HepG2 (cell line): Measurements from ENCODE around the gene CADPS2. TPM values are rescaled to one million over a fixed set of nuclear protein-coding genes. Genes with fewer than 3 reads are reported as not detected.

Experiments used
- ATAC-seq: fragments of 200-7000 bp; cut with Tn5 transposase; 3 replicates; pipeline ENCODE4 v1.9.1; 2020; ENCODE audit warnings: mild to moderate bottlenecking, moderate library complexity
- BruUV-seq: library from RNA; stranded (reverse); fragments of 400-500 nt; replicated peaks from 2 replicates; lab custom pipeline; 2021; lab: Mats Ljungman, UMichigan
- CTCF ChIA-PET: fragments of 300-600 bp; formaldehyde crosslinking; extraction: SDS; loops from one replicate; lab custom pipeline; 2021; ENCODE audit warnings: low total read pairs, inconsistent platforms, low intra/inter-chr PET ratio; lab: Yijun Ruan, JAX
- POLR2A ChIA-PET: fragments of 350-600 bp; sonication (Branson Sonifier 250); formaldehyde crosslinking; loops from one replicate; lab custom pipeline; 2020; ENCODE audit warnings: antibody characterized with exemption, inconsistent platforms; lab: Yijun Ruan, JAX
- DNase-seq: peaks from one replicate; pipeline ENCODE4 v3.0.0-alpha.2; 2015; ENCODE audit warnings: low spot score
- FAIRE-seq: peaks from 3 replicates; lab custom pipeline; 2011; peaks lifted over from hg19 to GRCh38; lab: Jason Lieb, UNC
- H2AFZ ChIP-seq: one replicate; pipeline ENCODE4 v1.6.1; 2011; ENCODE audit warnings: low read length, inconsistent platforms
- H3K27ac ChIP-seq: fragments of 300-600 bp; 3 replicates; pipeline ENCODE4 v1.8.0; 2011; ENCODE audit warnings: mixed run types, mild to moderate bottlenecking, mixed read lengths, low read length, inconsistent platforms; ENCODE audit not compliant: insufficient read depth; ENCODE audit errors: extremely low read length
- H3K27me3 ChIP-seq, 2 experiments: fragments of 200-600 bp in 1 of 2; 2 replicates in 1 of 2; 3 replicates in 1 of 2; pipeline versions ENCODE4 v1.6.0 to v1.8.0; 2011; ENCODE audit warnings: low read length in 2 of 2, mild to moderate bottlenecking in 2 of 2, moderate library complexity in 2 of 2, inconsistent platforms in 1 of 2; ENCODE audit not compliant: insufficient read depth in 2 of 2, control insufficient read depth in 1 of 2
- H3K36me3 ChIP-seq, 2 experiments: fragments of 200-600 bp in 1 of 2; replicated peaks in 1 of 2; 2 replicates in 1 of 2; 3 replicates in 1 of 2; pipeline versions ENCODE4 v1.5.1 to v1.8.0; 2011; ENCODE audit warnings: low read length in 2 of 2, inconsistent platforms in 1 of 2; ENCODE audit not compliant: insufficient read depth in 2 of 2, control insufficient read depth in 1 of 2
- H3K4me1 ChIP-seq: 2 replicates; pipeline ENCODE4 v1.5.1; 2012; ENCODE audit warnings: low read length, inconsistent platforms; ENCODE audit not compliant: insufficient read depth
- H3K4me2 ChIP-seq: 2 replicates; pipeline ENCODE4 v1.6.0; 2011; ENCODE audit warnings: low read depth, low read length, inconsistent platforms
- H3K4me3 ChIP-seq, 3 experiments: fragments of 200-600 bp in 1 of 3; sonication (generic), shearing (Covaris generic) in 1 of 3; replicated peaks in 1 of 3; 2 replicates each; pipeline ENCODE4 v1.5.1; 2011 to 2016; ENCODE audit warnings: low read length in 3 of 3, inconsistent platforms in 2 of 3, low read depth in 2 of 3, mild to moderate bottlenecking in 2 of 3, control low read depth in 1 of 3, mixed read lengths in 1 of 3; ENCODE audit not compliant: insufficient read depth in 1 of 3
- H3K79me2 ChIP-seq: one replicate; pipeline ENCODE4 v1.6.1; 2011; ENCODE audit warnings: low read length, inconsistent platforms; ENCODE audit not compliant: insufficient read depth
- H3K9ac ChIP-seq: 2 replicates; pipeline ENCODE4 v1.6.0; 2011; ENCODE audit warnings: mild to moderate bottlenecking, low read depth, low read length, inconsistent platforms; ENCODE audit not compliant: insufficient read depth
- H3K9me3 ChIP-seq: 2 replicates; pipeline ENCODE4 v1.5.1; 2012; ENCODE audit warnings: mild to moderate bottlenecking, low read length
- H4K20me1 ChIP-seq: 2 replicates; pipeline ENCODE4 v1.6.0; 2011; ENCODE audit warnings: inconsistent platforms, mild to moderate bottlenecking, low read length, moderate library complexity; ENCODE audit not compliant: insufficient read depth
- BCL6 ChIP-seq: IDR thresholded peaks from 2 replicates; pipeline ENCODE4 v1.6.1; 2016; ENCODE audit warnings: missing genetic modification reagents, missing compliant biosample characterization
- FOXC1 ChIP-seq: sonication (generic); formaldehyde crosslinking; IDR thresholded peaks from 2 replicates; pipeline ENCODE4 v1.8.0; 2022; ENCODE audit warnings: mild to moderate bottlenecking, missing genetic modification reagents, borderline replicate concordance
- GLMP ChIP-seq: sonication (generic); formaldehyde crosslinking; IDR thresholded peaks from 2 replicates; pipeline ENCODE4 v1.9.0; 2021; ENCODE audit warnings: missing genetic modification reagents, mild to moderate bottlenecking, borderline replicate concordance
- HOXA3 ChIP-seq: sonication (generic); formaldehyde crosslinking; IDR thresholded peaks from 2 replicates; pipeline ENCODE4 v1.5.0; 2020; ENCODE audit warnings: missing genetic modification reagents
- TAF15 ChIP-seq: fragments of 200-400 bp; formaldehyde crosslinking; IDR thresholded peaks from one replicate; pipeline ENCODE4 v1.6.1; 2018; ENCODE audit warnings: mild to moderate bottlenecking, low read depth, low read length; ENCODE audit not compliant: poor library complexity, severe bottlenecking
- TFDP1 ChIP-seq: IDR thresholded peaks from 2 replicates; pipeline ENCODE4 v1.6.1; 2016; ENCODE audit warnings: missing compliant biosample characterization, missing genetic modification reagents, borderline replicate concordance
- ZNF224 ChIP-seq: sonication (generic); formaldehyde crosslinking; IDR thresholded peaks from 2 replicates; pipeline ENCODE4 v1.5.0; 2020; ENCODE audit warnings: mild to moderate bottlenecking, missing genetic modification reagents
- ZNF362 ChIP-seq: sonication (generic); formaldehyde crosslinking; IDR thresholded peaks from 2 replicates; pipeline ENCODE4 v1.4.0; 2020; ENCODE audit warnings: missing genetic modification reagents, mild to moderate bottlenecking, borderline replicate concordance
- ZNF616 ChIP-seq: sonication (generic); formaldehyde crosslinking; IDR thresholded peaks from 2 replicates; pipeline ENCODE4 v1.5.0; 2020; ENCODE audit warnings: low read depth, mild to moderate bottlenecking, missing genetic modification reagents
- ZNF703 ChIP-seq: sonication (generic); formaldehyde crosslinking; IDR thresholded peaks from 2 replicates; pipeline ENCODE4 v1.5.1; 2020; ENCODE audit warnings: missing genetic modification reagents, mild to moderate bottlenecking, moderate library complexity, borderline replicate concordance
- ZNF773 ChIP-seq: sonication (generic); formaldehyde crosslinking; IDR thresholded peaks from 2 replicates; pipeline ENCODE4 v1.4.0; 2020; ENCODE audit warnings: missing genetic modification reagents, borderline replicate concordance
- ZZZ3 ChIP-seq: sonication (generic); formaldehyde crosslinking; IDR thresholded peaks from 2 replicates; pipeline ENCODE4 v1.4.0; 2020; ENCODE audit warnings: missing genetic modification reagents, mild to moderate bottlenecking, borderline replicate concordance
- WGBS: methylation state at CpG from one replicate; pipeline ENCODE4 v1.1.6; 2017; ENCODE audit warnings: low lambda C conversion rate; 5-methylcytosine and 5-hydroxymethylcytosine counted together
- in situ Hi-C: cut with HindIII; loops from 2 replicates; pipeline ENCODE4 v1.10.0; 2017; ENCODE audit warnings: low pct_unique_long_range_greater_than_20kb; ENCODE audit not compliant: extremely low pct_ligation_motif_present
- intact Hi-C: fragments of 100-400 bp; cut with micrococcal nuclease; formaldehyde crosslinking; loops from one replicate; pipeline ENCODE4 v1.10.0; 2022; ENCODE audit not compliant: unreplicated experiment
- polyA plus RNA-seq, 8 experiments: library from polyadenylated mRNA; depleted of rRNA in 3 of 8; stranded (reverse) in 7 of 8; unstranded in 1 of 8; fragments of >200 nt; fragmentation: Illumina TruSeq in 4 of 8; extraction: Trizol in 4 of 8; gene quantifications; 2 replicates each; pipeline versions ENCODE4 v1.2.1 to v1.2.3, GENCODE V29; 2011 to 2016; ENCODE audit warnings: low read depth in 4 of 8, missing spikeins in 1 of 8, mixed read lengths in 1 of 8; ENCODE audit not compliant: insufficient read depth in 1 of 8
- total RNA-seq, 5 experiments: library from RNA; depleted of rRNA; stranded (reverse); fragments of >200 nt; fragmentation: Illumina TruSeq; extraction: Trizol; gene quantifications; 2 replicates each; pipeline ENCODE4 v1.2.3, GENCODE V29; 2016; ENCODE audit warnings: low read depth in 1 of 5

CADPS2 gene
- total and polyA plus RNA-seq, 2 of the 13 experiments (the other 11 are each of a cell fraction or from before 2014, with no cell fraction given), result 17.6 to 43.8 TPM

GRCh38 chr7:122914812-122915211, 28.6 kb upstream of the CADPS2 start:
- TF ChIP-seq ZNF773 (CRISPR knock-in tag) (no peak), TAF15 (no peak), ZZZ3 (CRISPR knock-in tag) (no peak), ZNF703 (CRISPR knock-in tag) (no peak), HOXA3 (CRISPR knock-in tag) (no peak), GLMP (CRISPR knock-in tag) (no peak), ZNF362 (CRISPR knock-in tag) (no peak), BCL6 (CRISPR knock-in tag) (no peak), ZNF616 (CRISPR knock-in tag) (no peak), TFDP1 (CRISPR knock-in tag) (no peak), ZNF224 (no peak), FOXC1 (no peak)
- intact Hi-C loops, result no loop called here
- no peak overlapping the region for H3K9ac ChIP-seq
- H3K4me2 ChIP-seq, result no peak overlapping the region
- no peaks in the 10 kb centered on the region for H3K4me1 ChIP-seq
- H3K4me3 ChIP-seq, result no peak overlapping the region
- H4K20me1 ChIP-seq, result no peaks in the 10 kb centered on the region
- no peak overlapping the region for H2AFZ ChIP-seq
- H3K9me3 ChIP-seq, result no peaks in the 10 kb centered on the region
- 11% methylated on average over 9 of the region's 9 CpGs for WGBS
- FAIRE-seq, result no peak
- H3K27ac ChIP-seq, result no peak overlapping the region
- in situ Hi-C loops, result no loop called here
- ChIA-PET CTCF (no interaction called here), POLR2A (no interaction called here)
- no peaks in the 10 kb centered on the region for H3K27me3 ChIP-seq
- no peak for DNase-seq
- H3K79me2 ChIP-seq, result no peaks in the 10 kb centered on the region
- ATAC-seq, result no peak
- no peaks in the 10 kb centered on the region for H3K36me3 ChIP-seq
- BruUV-seq, result no TSS peak
